Fibroblast of pulmonary artery (primary cell): ENCODE measurements around the gene ZFP62.

Experiments used
- DNase-seq: peaks from one replicate; pipeline ENCODE4 v3.0.0-alpha.2; 2010; ENCODE audit warnings: low read depth
- H3K4me3 ChIP-seq: replicated peaks from 2 replicates; pipeline ENCODE4 v1.5.1; 2011; ENCODE audit warnings: low read depth, mild to moderate bottlenecking, control low read depth, low read length, moderate library complexity
- TF ChIP-seq, protein P1 (sequence below): IDR thresholded peaks from 2 replicates; pipeline ENCODE4 v1.5.1; 2011; ENCODE audit warnings: mild to moderate bottlenecking, control low read depth, low read length, inconsistent platforms; ENCODE audit errors: missing control alignments

The ZFP62 gene

DNA sequence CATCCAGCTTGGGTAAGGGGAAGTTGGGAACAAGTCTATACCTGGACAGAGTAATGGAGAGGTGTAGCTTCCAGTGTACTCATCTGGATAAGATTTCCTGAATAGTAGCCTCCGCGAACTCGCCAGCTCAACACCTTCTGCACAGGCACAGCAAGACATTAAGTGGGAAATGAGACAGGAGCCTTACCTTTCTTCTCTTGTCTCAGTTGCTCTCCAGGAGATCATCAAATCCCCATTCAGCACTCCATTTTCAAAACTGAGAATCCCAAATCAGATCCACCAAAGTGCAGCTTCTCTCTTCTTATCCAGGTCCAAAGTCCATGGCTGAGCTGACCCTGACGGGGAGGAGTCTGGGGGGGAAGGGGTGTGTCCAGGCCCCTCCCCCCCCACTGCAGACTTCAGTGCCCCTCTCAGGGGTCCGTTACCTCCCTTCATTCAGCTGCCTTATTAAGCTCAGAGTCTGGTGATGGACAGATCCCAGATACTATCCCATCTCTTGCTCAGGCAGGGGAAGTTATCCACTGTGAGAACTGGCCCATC is 52.5 kb downstream of the ZFP62 start:
- TF ChIP-seq, protein P1, sequence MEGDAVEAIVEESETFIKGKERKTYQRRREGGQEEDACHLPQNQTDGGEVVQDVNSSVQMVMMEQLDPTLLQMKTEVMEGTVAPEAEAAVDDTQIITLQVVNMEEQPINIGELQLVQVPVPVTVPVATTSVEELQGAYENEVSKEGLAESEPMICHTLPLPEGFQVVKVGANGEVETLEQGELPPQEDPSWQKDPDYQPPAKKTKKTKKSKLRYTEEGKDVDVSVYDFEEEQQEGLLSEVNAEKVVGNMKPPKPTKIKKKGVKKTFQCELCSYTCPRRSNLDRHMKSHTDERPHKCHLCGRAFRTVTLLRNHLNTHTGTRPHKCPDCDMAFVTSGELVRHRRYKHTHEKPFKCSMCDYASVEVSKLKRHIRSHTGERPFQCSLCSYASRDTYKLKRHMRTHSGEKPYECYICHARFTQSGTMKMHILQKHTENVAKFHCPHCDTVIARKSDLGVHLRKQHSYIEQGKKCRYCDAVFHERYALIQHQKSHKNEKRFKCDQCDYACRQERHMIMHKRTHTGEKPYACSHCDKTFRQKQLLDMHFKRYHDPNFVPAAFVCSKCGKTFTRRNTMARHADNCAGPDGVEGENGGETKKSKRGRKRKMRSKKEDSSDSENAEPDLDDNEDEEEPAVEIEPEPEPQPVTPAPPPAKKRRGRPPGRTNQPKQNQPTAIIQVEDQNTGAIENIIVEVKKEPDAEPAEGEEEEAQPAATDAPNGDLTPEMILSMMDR, result no peak
- DNase-seq, result no peak
- peak overlapping the region; percentile 81 for H3K4me3 ChIP-seq

DNA sequence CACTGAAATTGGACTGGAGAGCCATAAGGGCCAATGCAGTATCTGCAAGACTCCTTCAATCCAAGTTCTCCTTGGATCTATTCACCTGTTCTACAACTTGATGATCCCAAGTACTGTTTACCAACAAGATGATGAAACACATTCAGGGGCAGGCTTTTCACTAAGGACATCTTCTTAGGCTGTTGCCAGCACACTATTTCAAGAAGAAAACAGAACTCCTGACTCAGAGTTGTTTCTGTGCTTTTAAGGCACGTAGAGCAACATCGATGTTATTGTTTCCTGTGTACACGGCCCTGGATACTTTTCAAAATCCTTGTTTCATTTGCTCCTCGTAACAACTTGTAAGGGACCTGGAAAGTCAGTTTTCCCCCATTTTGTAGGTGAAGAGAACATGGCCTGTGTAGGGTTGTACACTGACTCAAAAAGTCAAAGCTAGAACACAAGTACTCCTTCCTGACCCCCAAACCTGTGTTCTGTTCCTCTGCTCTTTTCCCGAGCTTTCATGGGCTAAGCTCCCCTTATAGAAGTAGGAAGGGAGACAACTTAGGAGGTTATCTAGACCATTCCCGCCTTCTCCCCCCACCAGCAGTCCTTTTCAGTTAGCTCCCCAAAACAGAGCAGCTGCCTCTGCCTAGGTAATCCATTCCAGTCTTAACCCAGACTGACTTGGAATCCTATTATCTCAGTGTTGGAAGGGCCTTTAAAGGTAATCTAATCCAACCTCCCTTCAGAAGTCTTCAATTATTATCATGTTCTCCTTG is 53.2 kb downstream of the ZFP62 start:
- DNase-seq, result no peak

DNA sequence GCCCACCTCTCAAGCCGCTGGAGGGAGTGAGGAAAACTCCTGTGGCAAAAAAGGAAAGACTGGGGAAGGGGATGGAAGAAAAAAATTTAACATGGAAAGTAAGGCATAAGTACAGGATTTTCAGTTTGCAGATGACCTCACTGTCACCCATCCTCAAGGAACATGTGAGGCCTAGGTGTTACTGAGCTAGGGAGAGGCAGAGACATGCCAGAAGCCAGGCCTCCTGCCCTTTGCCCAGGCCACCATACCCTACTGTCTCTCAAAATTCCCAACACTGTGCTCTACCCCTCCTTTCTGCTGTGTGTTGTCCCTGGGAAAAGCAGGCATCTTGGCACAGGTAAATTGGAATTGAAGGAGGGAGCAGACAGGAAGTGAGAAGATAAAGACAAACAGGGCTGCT is 54.0 kb downstream of the ZFP62 start:
- no peak for DNase-seq
- H3K4me3 ChIP-seq, result peak overlapping the region; percentile 81
- TF ChIP-seq, protein P1, result no peak

More for the DNA sequence above, 53.2 kb downstream of the ZFP62 start:
- TF ChIP-seq, protein P1, result no peak
- peak overlapping the region; percentile 81 for H3K4me3 ChIP-seq

GRCh38 chr5:180806351-180807011 is 54.6 kb downstream of the ZFP62 start:
- no peak overlapping the region for H3K4me3 ChIP-seq
- DNase-seq, result no peak
- TF ChIP-seq, protein P1, result no peak

GRCh38 chr5:180804129-180804618 is 56.9 kb downstream of the ZFP62 start:
- no peak for DNase-seq
- TF ChIP-seq, protein P1, result no peak
- no peak overlapping the region for H3K4me3 ChIP-seq

DNA sequence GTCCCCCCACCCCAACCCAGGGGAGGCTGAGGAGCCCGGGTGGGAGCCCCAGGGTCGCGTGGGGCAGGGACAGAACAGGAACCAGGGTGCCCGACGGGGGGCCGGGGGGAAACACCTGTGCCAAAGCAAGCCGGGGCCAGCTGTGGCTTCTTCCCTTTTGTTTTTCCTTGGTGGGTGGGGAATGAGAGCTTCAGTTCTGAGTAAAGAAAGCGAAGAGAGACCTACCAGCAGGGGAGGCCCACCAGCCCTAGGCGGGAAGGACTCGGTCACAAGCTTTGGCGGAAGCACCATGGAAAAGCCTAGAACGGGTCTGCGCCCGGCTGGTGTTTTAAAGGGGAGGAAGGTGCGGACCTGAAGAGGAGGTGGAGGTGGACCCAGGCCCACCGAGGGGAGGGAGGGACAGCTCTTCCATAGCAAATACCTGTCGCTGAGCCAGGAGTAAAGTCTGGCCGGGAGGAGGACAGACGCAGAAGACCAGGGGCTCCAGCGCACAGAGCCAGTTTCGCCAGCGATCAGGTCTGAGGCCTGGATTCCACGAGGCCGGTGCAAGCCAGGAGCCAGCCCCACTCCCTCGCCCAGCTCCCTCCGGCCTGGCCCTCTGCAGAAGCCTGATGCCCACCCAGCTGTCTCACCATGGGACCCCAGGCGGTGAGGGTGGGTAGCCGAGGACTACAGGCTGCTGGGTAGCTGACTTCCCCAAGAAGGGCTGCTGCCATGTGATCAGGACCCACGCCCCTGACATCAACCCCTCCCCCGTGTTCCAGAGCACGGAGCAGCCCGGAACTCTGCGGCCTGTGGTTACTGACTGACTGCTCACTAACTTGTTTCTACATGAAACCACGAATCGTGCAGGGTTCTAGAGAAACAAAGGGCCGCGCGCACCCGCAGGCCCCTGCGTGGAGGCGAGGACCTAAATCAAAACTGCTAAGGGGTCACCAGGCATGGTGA is 57.6 kb downstream of the ZFP62 start:
- DNase-seq, result no peak
- TF ChIP-seq, protein P1, result no peak
- peak overlapping the region; percentile 48 for H3K4me3 ChIP-seq
